Thymus (tissue), 11 donors: Measurements from ENCODE around the gene ESD. TPM values are rescaled to one million over a fixed set of nuclear protein-coding genes. Genes with fewer than 3 reads are reported as not detected.
"Not testable (repeated sequence)": the region's sequence is repeated elsewhere in the genome, so short reads cannot be mapped to it uniquely, and the experiment has no call there.

ENCODE experiments used
- DNase-seq, 9 donors: peaks; one replicate each; pipeline ENCODE4 v3.0.0-alpha.2; 2013; ENCODE audit warnings: low spot score in 9 of 9, low read depth in 6 of 9, missing footprints in 1 of 9
- H3K27ac ChIP-seq, 2 donors: one replicate each; pipeline ENCODE4 v1.5.1; 2013; ENCODE audit warnings: control low read depth in 1 of 2, low read depth in 1 of 2, low read length in 1 of 2, mild to moderate bottlenecking in 1 of 2, moderate library complexity in 1 of 2
- H3K27me3 ChIP-seq, 2 donors: one replicate each; pipeline ENCODE4 v1.5.1; 2013; ENCODE audit warnings: low read length in 1 of 2; ENCODE audit not compliant: control insufficient read depth in 2 of 2, insufficient read depth in 1 of 2
- H3K36me3 ChIP-seq, 2 donors: one replicate each; pipeline ENCODE4 v1.5.1; 2013; ENCODE audit warnings: low read length in 1 of 2, mild to moderate bottlenecking in 1 of 2, moderate library complexity in 1 of 2; ENCODE audit not compliant: control insufficient read depth in 2 of 2, insufficient read depth in 2 of 2
- H3K4me1 ChIP-seq, 2 donors: one replicate each; pipeline ENCODE4 v1.5.1; 2013; ENCODE audit warnings: low read length in 2 of 2; ENCODE audit not compliant: control insufficient read depth in 2 of 2, insufficient read depth in 2 of 2
- H3K4me3 ChIP-seq, 2 donors: one replicate each; pipeline ENCODE4 v1.5.1; 2013; ENCODE audit warnings: low read length in 2 of 2, control low read depth in 1 of 2, mild to moderate bottlenecking in 1 of 2
- H3K9me3 ChIP-seq, 2 donors: one replicate each; pipeline ENCODE4 v1.5.1; 2013; ENCODE audit warnings: low read length in 1 of 2, mild to moderate bottlenecking in 1 of 2; ENCODE audit not compliant: control insufficient read depth in 2 of 2, insufficient read depth in 1 of 2
- WGBS: extraction: QIAGEN DNeasy Blood & Tissue Kit; methylation state at CpG from one replicate; pipeline ENCODE4 v1.1.7; 2013; 5-methylcytosine and 5-hydroxymethylcytosine counted together
- polyA plus RNA-seq: library from polyadenylated mRNA; stranded (reverse); fragments of 200-250 nt; gene quantifications from one replicate; pipeline ENCODE4 v1.2.3, GENCODE V29; 2013
- total RNA-seq: library from RNA; stranded (reverse); fragments of 120-200 nt; gene quantifications from one replicate; pipeline ENCODE4 v1.2.4, GENCODE V29; 2013
- donor health status: healthy.

Gene ESD
- total and polyA plus RNA-seq, 2 donors, result 119 to 187 TPM

DNA sequence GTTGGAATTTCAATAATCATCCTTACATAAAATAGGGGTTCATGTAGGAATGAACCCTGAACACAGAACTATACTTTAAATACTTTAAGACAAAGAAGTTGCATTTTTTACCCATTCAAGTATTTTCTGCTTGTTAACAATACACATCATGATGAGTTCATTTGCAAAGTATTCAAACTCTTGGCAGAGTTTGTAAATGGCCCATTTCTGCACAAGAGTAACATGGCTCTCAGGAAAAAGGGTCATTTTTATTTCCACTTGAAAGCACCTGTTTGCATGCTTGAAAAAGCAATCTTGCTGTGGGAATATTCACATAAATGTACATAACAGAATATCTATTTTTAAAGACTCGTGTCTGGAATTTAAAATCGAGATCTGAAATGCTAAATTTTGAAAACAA, 18.1 kb downstream of the ESD start:
- Histone ChIP-seq H3K4me1 (no peaks in the 10 kb centered on the region), H3K27ac (no peak overlapping the region), H3K27me3 (no peaks in the 10 kb centered on the region), H3K4me3 (no peak overlapping the region), H3K9me3 (no peaks in the 10 kb centered on the region), H3K36me3 (peaks cover 7 to 74% of the 10 kb centered on the region in 2 donors)
- no peak for DNase-seq
- 97% methylated on average over 2 of the region's 2 CpGs for WGBS

DNA sequence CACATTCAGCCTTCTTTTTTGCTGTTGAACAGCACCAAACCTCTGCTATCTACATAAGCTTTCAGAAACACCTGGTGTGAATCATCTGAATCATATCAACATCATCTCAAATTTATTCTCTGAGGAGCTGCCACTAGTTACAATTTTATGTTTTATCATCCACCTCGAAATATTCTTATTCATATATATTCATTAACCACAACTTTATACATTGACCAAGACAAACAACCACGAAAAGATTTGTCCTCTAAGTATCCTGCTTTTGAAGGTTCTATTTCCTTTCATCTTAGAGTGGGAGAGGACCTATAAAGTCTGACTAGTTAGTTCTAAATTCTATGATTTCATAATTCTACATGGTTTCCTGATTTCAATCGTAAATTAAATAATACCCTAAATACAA, 18.9 kb downstream of the ESD start:
- Histone ChIP-seq H3K9me3 (no peaks in the 10 kb centered on the region), H3K4me1 (no peaks in the 10 kb centered on the region), H3K27ac (no peak overlapping the region), H3K36me3 (peaks cover 7 to 74% of the 10 kb centered on the region in 2 donors), H3K27me3 (no peaks in the 10 kb centered on the region), H3K4me3 (no peak overlapping the region)
- 96% methylated on average over 3 of the region's 3 CpGs for WGBS
- DNase-seq, result no peak

DNA sequence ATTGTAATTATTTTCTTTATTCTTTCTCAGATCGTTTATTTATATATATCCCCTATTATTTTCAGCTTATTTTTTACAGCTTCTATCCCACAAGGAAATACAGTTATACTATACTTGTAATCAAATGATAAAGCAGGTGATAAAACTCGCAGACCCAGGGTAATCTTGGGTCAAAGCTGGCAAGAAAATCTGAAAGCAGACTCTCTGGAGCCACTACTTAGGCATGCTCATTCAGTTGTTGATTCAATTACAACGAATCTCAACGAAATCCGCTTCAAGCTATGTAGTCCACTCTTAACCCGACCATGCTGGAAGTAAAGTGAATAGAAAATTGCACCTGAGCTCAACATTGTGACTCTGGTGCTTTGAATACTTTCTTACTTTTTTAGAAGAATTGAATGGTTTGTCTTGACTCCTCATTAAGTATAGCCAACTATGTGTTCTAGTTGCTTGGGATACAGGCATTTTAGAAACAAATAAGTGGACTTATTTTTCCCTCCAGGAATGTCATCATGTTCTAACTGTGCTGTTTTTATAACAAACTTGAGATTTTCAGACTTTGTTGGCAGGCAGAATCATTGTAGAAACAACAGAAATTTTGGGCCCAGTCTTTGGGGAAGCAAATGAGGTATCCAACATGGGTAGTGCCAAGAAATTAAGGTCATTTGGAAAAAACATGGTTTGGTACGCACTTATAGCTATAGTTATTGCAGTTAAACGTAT, 21.4 kb downstream of the ESD start:
- H3K36me3 ChIP-seq, result peaks cover 7 to 73% of the 10 kb centered on the region in 2 donors
- 98% methylated on average over 8 of the region's 8 CpGs for WGBS
- no peak overlapping the region for H3K4me3 ChIP-seq
- no peaks in the 10 kb centered on the region for H3K9me3 ChIP-seq
- no peaks in the 10 kb centered on the region for H3K4me1 ChIP-seq
- no peak for DNase-seq
- no peak overlapping the region for H3K27ac ChIP-seq
- H3K27me3 ChIP-seq, result no peaks in the 10 kb centered on the region

DNA sequence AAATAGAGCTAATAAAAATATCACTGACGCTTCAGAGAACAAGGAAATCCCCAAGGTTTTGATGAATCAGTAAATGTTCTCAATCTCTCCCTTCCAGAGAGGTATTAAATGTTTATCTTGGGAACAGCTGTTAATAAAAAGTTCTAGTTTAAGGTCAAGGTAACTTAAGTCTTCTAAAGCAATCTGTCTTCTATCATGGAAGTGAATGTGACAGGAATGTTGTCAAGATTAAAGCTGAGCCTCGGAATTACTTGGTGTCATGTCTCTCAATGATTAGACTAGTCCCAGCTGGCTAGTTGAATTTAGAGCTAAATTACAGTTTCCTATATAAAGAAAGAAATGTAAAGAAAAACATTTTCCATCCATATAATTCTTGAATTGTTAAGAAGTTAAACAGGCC, 23.4 kb downstream of the ESD start:
- Histone ChIP-seq H3K9me3 (no peaks in the 10 kb centered on the region), H3K27me3 (no peaks in the 10 kb centered on the region), H3K4me1 (no peaks in the 10 kb centered on the region), H3K36me3 (peaks cover 7 to 63% of the 10 kb centered on the region in 2 donors), H3K27ac (no peak overlapping the region), H3K4me3 (no peak overlapping the region)
- WGBS, result 97% methylated on average over 2 of the region's 2 CpGs
- no peak for DNase-seq

DNA sequence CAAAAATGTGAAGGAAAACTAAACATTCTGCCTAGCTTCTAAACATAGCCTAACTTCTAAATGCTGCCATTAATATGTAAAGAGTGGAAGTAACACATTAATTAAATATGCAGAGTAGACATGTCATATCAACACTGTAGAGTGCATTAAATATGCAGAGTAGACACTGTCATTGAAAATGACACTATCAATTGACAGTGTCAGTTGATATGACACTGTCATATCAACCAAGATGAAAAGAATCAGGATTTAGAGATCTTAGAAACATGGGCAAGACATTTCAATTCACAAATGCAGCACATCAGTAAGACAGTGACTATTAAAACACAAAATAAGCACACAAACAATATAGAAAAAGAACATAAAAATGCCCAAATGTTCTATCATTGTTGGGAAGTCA, 25.3 kb downstream of the ESD start:
- H3K4me3 ChIP-seq, result no peak overlapping the region
- no peak for DNase-seq
- no peaks in the 10 kb centered on the region for H3K9me3 ChIP-seq
- H3K27me3 ChIP-seq, result no peaks in the 10 kb centered on the region
- H3K4me1 ChIP-seq, result no peaks in the 10 kb centered on the region
- H3K36me3 ChIP-seq, result peaks cover 7 to 50% of the 10 kb centered on the region in 2 donors
- H3K27ac ChIP-seq, result no peak overlapping the region

DNA sequence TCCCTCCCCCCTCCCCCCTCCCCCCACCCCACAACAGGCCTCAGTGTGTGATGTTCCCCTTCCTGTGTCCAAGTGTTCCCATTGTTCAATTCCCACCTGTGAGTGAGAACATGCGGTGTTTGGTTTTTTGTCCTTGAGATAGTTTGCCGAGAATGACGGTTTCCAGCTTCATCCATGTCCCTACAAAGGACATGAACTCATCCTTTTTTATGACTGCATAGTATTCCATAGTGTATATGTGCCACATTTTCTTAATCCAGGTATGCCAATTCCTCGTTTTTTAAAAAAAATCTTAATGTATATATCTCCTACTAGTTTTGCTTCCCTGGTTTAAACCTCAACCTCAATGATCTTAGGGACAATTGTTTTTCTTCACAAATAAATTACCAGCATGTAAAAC, 27.0 kb downstream of the ESD start:
- H3K4me3 ChIP-seq, H3K27ac ChIP-seq, H3K4me1 ChIP-seq, H3K27me3 ChIP-seq, H3K9me3 ChIP-seq, DNase-seq: not testable (repeated sequence)
- H3K36me3 ChIP-seq, result peaks cover 3 to 38% of the 10 kb centered on the region in 2 donors
- WGBS, result 89% methylated on average over 4 of the region's 4 CpGs

DNA sequence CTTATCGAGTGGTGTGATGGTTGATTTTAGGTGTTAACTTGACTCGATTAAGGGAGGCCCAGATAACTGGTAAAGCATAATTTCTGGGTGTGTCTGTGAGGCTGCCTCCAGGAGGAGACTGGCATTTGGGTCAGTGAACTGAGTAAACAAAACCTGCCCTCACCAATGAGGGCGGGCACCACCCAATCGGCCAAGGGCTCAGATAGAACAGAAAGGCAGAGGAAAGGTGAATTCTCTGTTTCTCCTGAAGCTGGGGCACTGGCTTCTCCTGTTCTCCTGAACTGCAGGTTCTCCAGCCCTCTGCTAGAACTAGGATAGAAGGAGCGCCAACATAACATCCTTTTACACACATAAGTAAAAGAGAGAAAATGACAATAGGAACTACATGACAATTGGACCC, 35.1 kb downstream of the ESD start:
- no peak for DNase-seq

DNA sequence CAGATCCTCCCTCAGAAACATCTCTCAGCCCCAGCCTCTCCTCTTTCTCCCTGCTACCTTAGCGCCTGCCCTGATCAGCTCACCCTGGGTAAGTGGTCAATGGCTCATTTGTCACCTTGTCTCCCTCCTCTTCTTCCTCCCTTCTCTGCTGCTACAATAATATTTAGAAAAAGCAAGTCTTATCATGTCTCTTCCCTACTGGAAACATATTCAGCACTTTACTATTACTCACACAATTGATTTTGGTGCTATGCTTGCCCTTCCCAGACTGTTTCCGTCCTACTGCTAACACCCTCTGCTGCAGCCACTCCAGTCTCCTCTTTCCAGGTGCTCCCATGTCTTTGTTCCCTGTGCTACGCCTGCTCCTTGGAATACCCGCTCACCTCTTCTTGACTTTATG, 35.8 kb downstream of the ESD start:
- H3K36me3 ChIP-seq, result no peaks in the 10 kb centered on the region
- H3K9me3 ChIP-seq, result no peaks in the 10 kb centered on the region
- 98% methylated on average over 4 of the region's 4 CpGs for WGBS
- H3K4me3 ChIP-seq, result no peak overlapping the region
- DNase-seq, result no peak
- no peaks in the 10 kb centered on the region for H3K27me3 ChIP-seq
- H3K4me1 ChIP-seq, result peaks cover 0 to 3% of the 10 kb centered on the region in 2 donors
- H3K27ac ChIP-seq, result no peak overlapping the region

More for the DNA sequence above, 35.1 kb downstream of the ESD start:
- Histone ChIP-seq H3K9me3 (no peaks in the 10 kb centered on the region), H3K27me3 (no peaks in the 10 kb centered on the region), H3K4me3 (no peak overlapping the region), H3K36me3 (no peaks in the 10 kb centered on the region), H3K4me1 (peaks cover 0 to 3% of the 10 kb centered on the region in 2 donors), H3K27ac (no peak overlapping the region)
- WGBS, result 88% methylated on average over 5 of the region's 5 CpGs

DNA sequence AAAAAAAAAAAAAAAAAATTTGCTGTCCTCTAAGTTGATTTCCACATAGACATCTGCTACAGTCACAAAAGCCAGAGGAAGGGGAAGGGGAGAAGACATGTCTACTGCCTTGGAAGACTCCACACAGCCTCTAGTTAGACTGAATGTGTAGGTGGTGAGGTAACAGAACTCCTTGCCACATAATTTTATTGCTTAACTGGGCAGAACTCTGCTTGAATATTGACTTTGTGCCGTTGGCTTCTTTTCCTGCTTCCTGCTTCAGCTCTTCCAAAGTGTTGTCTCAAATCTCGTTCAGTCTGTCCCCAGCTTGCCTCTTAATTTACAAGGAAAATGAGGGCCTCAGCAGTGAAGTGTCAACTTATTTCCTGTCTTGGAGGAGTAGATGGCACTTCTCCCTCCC, 37.1 kb downstream of the ESD start:
- no peaks in the 10 kb centered on the region for H3K9me3 ChIP-seq
- no peak overlapping the region for H3K27ac ChIP-seq
- peaks cover 0 to 3% of the 10 kb centered on the region in 2 donors for H3K4me1 ChIP-seq
- DNase-seq, result no peak
- no peak overlapping the region for H3K4me3 ChIP-seq
- no peaks in the 10 kb centered on the region for H3K27me3 ChIP-seq
- H3K36me3 ChIP-seq, result no peaks in the 10 kb centered on the region
- WGBS, result 45% methylated on average over 2 of the region's 2 CpGs
